WTC11 (cell line): ENCODE measurements around the gene GPC6. TPM values are rescaled to one million over a fixed set of nuclear protein-coding genes. Genes with fewer than 3 reads are reported as not detected.

Experiments
- ATAC-seq: fragments of 200-7000 bp; cut with Tn5 transposase; 2 replicates; pipeline ENCODE4 v1.10.0; 2021; ENCODE audit warnings: mild to moderate bottlenecking, moderate library complexity
- CTCF ChIA-PET: fragments of 300-600 bp; sonication (Branson Sonifier 250); formaldehyde crosslinking; loops from one replicate; lab custom pipeline; 2021; ENCODE audit warnings: antibody characterized with exemption; lab: Charles Lee
- POLR2A ChIA-PET: fragments of 350-600 bp; sonication (Branson Sonifier 250); formaldehyde crosslinking; loops from one replicate; lab custom pipeline; 2021; ENCODE audit warnings: antibody characterized with exemption; lab: Charles Lee
- DNase-seq: peaks from one replicate; pipeline ENCODE4 v3.0.0; 2021; ENCODE audit warnings: low spot score
- H3K27ac Mint-ChIP-seq: 2 replicates; pipeline ENCODE4 v1.8.0; 2021; ENCODE audit warnings: mixed read lengths
- H3K27me3 Mint-ChIP-seq: 2 replicates; pipeline ENCODE4 v1.8.0; 2021; ENCODE audit warnings: low read depth, mild to moderate bottlenecking, moderate library complexity, mixed read lengths
- H3K36me3 Mint-ChIP-seq: 2 replicates; pipeline ENCODE4 v1.8.0; 2021; ENCODE audit warnings: mixed read lengths
- H3K4me1 Mint-ChIP-seq: 2 replicates; pipeline ENCODE4 v1.8.0; 2022; ENCODE audit warnings: mixed read lengths
- H3K4me3 Mint-ChIP-seq: 2 replicates; pipeline ENCODE4 v1.8.0; 2021; ENCODE audit warnings: mild to moderate bottlenecking, moderate library complexity, mixed read lengths
- H3K9me3 Mint-ChIP-seq: 2 replicates; pipeline ENCODE4 v1.8.0; 2021; ENCODE audit warnings: mixed read lengths
- CBFB ChIP-seq: sonication (generic); formaldehyde crosslinking; IDR thresholded peaks from 2 replicates; pipeline ENCODE4 v1.8.1; 2022; ENCODE audit warnings: mild to moderate bottlenecking, low read depth, missing genetic modification reagents
- IRF2 ChIP-seq: sonication (generic); formaldehyde crosslinking; IDR thresholded peaks from 2 replicates; pipeline ENCODE4 v1.8.0; 2022; ENCODE audit warnings: low read depth, missing genetic modification reagents, borderline replicate concordance
- JUN ChIP-seq: sonication (generic); formaldehyde crosslinking; IDR thresholded peaks from 2 replicates; pipeline ENCODE4 v1.8.0; 2023; ENCODE audit warnings: mild to moderate bottlenecking, missing genetic modification reagents
- NR3C1 ChIP-seq: sonication (generic); formaldehyde crosslinking; conservative IDR thresholded peaks from 2 replicates; pipeline ENCODE4 v1.8.1; 2023; ENCODE audit warnings: low read depth, mild to moderate bottlenecking, missing genetic modification reagents
- SOX15 ChIP-seq: fragments of 250-450 bp; sonication (Bioruptor Pico); IDR thresholded peaks from 2 replicates; pipeline ENCODE4 v1.9.0; 2021; ENCODE audit warnings: mild to moderate bottlenecking
- TCF7 ChIP-seq: sonication (generic); formaldehyde crosslinking; IDR thresholded peaks from 2 replicates; pipeline ENCODE4 v1.8.0; 2022; ENCODE audit warnings: mild to moderate bottlenecking, low read depth, missing genetic modification reagents, moderate library complexity
- ZNF219 ChIP-seq: sonication (generic); formaldehyde crosslinking; IDR thresholded peaks from 2 replicates; pipeline ENCODE4 v1.8.0; 2023; ENCODE audit warnings: missing genetic modification reagents, mild to moderate bottlenecking, borderline replicate concordance
- ZNF671 ChIP-seq: fragments of 250-450 bp; sonication (Bioruptor Pico); IDR thresholded peaks from 2 replicates; pipeline ENCODE4 v1.8.0; 2021; ENCODE audit warnings: mild to moderate bottlenecking
- total RNA-seq: library from RNA; stranded (reverse); gene quantifications from 3 replicates; pipeline ENCODE4 v1.2.3, GENCODE V29; 2021
- TF ChIP-seq, protein P1 (sequence below): sonication (generic); formaldehyde crosslinking; IDR thresholded peaks from 2 replicates; pipeline ENCODE4 v1.8.1; 2023; ENCODE audit warnings: mild to moderate bottlenecking, missing genetic modification reagents, moderate library complexity
- TF ChIP-seq, protein P2 (sequence below): sonication (generic); formaldehyde crosslinking; IDR thresholded peaks from 2 replicates; pipeline ENCODE4 v1.8.0; 2023; ENCODE audit warnings: missing genetic modification reagents, mild to moderate bottlenecking, borderline replicate concordance
- TF ChIP-seq, protein P3 (sequence below): sonication (generic); formaldehyde crosslinking; IDR thresholded peaks from 2 replicates; pipeline ENCODE4 v1.8.1; 2022; ENCODE audit warnings: missing genetic modification reagents, borderline replicate concordance
- TF ChIP-seq, protein P4 (sequence below): sonication (generic); formaldehyde crosslinking; IDR thresholded peaks from 2 replicates; pipeline ENCODE4 v1.8.1; 2022; ENCODE audit warnings: mild to moderate bottlenecking, missing genetic modification reagents, moderate library complexity, borderline replicate concordance
- TF ChIP-seq, protein P5 (sequence below): fragments of 250-450 bp; sonication (Bioruptor Pico); IDR thresholded peaks from 2 replicates; pipeline ENCODE4 v1.9.0; 2021; ENCODE audit warnings: mild to moderate bottlenecking
- TF ChIP-seq, protein P6 (sequence below): sonication (generic); formaldehyde crosslinking; IDR thresholded peaks from 2 replicates; pipeline ENCODE4 v1.8.1; 2022; ENCODE audit warnings: low read depth, mild to moderate bottlenecking, moderate library complexity, missing genetic modification reagents, borderline replicate concordance
- TF ChIP-seq, protein P7 (sequence below): sonication (generic); formaldehyde crosslinking; IDR thresholded peaks from 2 replicates; pipeline ENCODE4 v1.8.0; 2022; ENCODE audit warnings: mild to moderate bottlenecking, missing genetic modification reagents
- TF ChIP-seq, protein P8 (sequence below): sonication (generic); formaldehyde crosslinking; IDR thresholded peaks from 2 replicates; pipeline ENCODE4 v1.8.1; 2022; ENCODE audit warnings: low read depth, missing genetic modification reagents, borderline replicate concordance

Gene GPC6
- total RNA-seq, 1 experiment from 2014 or later = 19.5 TPM

DNA sequence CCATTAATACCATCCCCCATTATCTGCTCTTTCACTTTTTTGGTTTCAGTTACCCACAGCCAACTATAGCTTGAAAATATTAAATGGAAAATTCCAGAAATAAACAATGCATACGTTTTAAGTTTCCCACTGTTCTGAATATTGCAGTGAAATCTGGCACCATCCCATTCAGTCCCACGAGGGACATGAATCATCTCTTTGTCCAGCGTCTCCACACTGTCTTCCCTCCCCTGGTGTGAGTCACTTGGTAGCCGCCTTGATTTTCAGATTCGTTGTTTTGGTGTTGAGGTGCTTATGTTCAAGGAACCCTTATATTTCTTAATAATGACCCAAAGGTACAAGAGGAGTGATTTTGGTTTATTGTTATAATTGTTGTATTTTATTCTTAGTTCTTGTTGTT lies 1006.8 kb downstream of the GPC6 start:
- ATAC-seq (no peak), DNase-seq (no peak)
- Mint-ChIP-seq H3K4me3 (no peak overlapping the region), H3K4me1 (peaks cover 16% of the 10 kb centered on the region), H3K27me3 (no peaks in the 10 kb centered on the region), H3K27ac (no peak overlapping the region), H3K36me3 (no peaks in the 10 kb centered on the region), H3K9me3 (no peaks in the 10 kb centered on the region)
- TF ChIP-seq, protein P1, sequence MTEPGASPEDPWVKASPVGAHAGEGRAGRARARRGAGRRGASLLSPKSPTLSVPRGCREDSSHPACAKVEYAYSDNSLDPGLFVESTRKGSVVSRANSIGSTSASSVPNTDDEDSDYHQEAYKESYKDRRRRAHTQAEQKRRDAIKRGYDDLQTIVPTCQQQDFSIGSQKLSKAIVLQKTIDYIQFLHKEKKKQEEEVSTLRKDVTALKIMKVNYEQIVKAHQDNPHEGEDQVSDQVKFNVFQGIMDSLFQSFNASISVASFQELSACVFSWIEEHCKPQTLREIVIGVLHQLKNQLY = no peak
- TF ChIP-seq NR3C1 (CRISPR knock-in tag) (no peak), ZNF219 (CRISPR knock-in tag) (no peak)
- CTCF ChIA-PET = no interaction called here
- POLR2A ChIA-PET = no interaction called here

DNA sequence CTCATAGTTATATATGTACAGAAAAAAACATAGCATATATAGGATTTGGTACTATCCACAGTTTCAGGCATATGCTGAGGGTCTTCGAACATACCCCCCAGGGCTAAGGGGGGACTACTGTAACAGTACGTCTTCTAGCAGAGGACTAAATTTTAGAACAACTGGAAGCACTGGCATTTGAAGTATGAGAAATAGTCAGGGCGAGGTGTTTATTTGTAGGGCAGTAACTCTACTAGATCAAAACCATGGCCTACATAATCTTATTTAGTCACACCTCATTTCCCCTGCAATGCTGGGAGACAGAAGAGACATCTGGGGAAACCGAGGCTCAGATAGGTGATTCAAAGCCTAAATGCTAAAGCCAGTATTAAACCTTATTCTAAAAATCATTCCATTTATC lies 1007.2 kb downstream of the GPC6 start:
- ChIA-PET CTCF (no interaction called here), POLR2A (no interaction called here)
- Mint-ChIP-seq H3K4me1 (peaks cover 16% of the 10 kb centered on the region), H3K9me3 (no peaks in the 10 kb centered on the region), H3K36me3 (no peaks in the 10 kb centered on the region), H3K27me3 (no peaks in the 10 kb centered on the region), H3K4me3 (no peak overlapping the region), H3K27ac (no peak overlapping the region)
- DNase-seq (no peak), ATAC-seq (no peak)
- TF ChIP-seq, protein P2, sequence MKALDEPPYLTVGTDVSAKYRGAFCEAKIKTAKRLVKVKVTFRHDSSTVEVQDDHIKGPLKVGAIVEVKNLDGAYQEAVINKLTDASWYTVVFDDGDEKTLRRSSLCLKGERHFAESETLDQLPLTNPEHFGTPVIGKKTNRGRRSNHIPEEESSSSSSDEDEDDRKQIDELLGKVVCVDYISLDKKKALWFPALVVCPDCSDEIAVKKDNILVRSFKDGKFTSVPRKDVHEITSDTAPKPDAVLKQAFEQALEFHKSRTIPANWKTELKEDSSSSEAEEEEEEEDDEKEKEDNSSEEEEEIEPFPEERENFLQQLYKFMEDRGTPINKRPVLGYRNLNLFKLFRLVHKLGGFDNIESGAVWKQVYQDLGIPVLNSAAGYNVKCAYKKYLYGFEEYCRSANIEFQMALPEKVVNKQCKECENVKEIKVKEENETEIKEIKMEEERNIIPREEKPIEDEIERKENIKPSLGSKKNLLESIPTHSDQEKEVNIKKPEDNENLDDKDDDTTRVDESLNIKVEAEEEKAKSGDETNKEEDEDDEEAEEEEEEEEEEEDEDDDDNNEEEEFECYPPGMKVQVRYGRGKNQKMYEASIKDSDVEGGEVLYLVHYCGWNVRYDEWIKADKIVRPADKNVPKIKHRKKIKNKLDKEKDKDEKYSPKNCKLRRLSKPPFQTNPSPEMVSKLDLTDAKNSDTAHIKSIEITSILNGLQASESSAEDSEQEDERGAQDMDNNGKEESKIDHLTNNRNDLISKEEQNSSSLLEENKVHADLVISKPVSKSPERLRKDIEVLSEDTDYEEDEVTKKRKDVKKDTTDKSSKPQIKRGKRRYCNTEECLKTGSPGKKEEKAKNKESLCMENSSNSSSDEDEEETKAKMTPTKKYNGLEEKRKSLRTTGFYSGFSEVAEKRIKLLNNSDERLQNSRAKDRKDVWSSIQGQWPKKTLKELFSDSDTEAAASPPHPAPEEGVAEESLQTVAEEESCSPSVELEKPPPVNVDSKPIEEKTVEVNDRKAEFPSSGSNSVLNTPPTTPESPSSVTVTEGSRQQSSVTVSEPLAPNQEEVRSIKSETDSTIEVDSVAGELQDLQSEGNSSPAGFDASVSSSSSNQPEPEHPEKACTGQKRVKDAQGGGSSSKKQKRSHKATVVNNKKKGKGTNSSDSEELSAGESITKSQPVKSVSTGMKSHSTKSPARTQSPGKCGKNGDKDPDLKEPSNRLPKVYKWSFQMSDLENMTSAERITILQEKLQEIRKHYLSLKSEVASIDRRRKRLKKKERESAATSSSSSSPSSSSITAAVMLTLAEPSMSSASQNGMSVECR (CRISPR knock-in tag) = no peak
- no peak for TF ChIP-seq ZNF219 (CRISPR knock-in tag)
- TF ChIP-seq, protein P3, sequence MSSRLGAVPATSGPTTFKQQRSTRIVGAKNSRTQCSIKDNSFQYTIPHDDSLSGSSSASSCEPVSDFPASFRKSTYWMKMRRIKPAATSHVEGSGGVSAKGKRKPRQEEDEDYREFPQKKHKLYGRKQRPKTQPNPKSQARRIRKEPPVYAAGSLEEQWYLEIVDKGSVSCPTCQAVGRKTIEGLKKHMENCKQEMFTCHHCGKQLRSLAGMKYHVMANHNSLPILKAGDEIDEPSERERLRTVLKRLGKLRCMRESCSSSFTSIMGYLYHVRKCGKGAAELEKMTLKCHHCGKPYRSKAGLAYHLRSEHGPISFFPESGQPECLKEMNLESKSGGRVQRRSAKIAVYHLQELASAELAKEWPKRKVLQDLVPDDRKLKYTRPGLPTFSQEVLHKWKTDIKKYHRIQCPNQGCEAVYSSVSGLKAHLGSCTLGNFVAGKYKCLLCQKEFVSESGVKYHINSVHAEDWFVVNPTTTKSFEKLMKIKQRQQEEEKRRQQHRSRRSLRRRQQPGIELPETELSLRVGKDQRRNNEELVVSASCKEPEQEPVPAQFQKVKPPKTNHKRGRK (CRISPR knock-in tag) = no peak
- TF ChIP-seq NR3C1 (CRISPR knock-in tag) = no peak
- TF ChIP-seq IRF2 (CRISPR knock-in tag) = no peak
- TF ChIP-seq TCF7 = no peak
- TF ChIP-seq, protein P4, sequence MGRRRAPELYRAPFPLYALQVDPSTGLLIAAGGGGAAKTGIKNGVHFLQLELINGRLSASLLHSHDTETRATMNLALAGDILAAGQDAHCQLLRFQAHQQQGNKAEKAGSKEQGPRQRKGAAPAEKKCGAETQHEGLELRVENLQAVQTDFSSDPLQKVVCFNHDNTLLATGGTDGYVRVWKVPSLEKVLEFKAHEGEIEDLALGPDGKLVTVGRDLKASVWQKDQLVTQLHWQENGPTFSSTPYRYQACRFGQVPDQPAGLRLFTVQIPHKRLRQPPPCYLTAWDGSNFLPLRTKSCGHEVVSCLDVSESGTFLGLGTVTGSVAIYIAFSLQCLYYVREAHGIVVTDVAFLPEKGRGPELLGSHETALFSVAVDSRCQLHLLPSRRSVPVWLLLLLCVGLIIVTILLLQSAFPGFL (CRISPR knock-in tag) = no peak
- TF ChIP-seq SOX15 (CRISPR knock-in tag) = no peak
- TF ChIP-seq, protein P5, sequence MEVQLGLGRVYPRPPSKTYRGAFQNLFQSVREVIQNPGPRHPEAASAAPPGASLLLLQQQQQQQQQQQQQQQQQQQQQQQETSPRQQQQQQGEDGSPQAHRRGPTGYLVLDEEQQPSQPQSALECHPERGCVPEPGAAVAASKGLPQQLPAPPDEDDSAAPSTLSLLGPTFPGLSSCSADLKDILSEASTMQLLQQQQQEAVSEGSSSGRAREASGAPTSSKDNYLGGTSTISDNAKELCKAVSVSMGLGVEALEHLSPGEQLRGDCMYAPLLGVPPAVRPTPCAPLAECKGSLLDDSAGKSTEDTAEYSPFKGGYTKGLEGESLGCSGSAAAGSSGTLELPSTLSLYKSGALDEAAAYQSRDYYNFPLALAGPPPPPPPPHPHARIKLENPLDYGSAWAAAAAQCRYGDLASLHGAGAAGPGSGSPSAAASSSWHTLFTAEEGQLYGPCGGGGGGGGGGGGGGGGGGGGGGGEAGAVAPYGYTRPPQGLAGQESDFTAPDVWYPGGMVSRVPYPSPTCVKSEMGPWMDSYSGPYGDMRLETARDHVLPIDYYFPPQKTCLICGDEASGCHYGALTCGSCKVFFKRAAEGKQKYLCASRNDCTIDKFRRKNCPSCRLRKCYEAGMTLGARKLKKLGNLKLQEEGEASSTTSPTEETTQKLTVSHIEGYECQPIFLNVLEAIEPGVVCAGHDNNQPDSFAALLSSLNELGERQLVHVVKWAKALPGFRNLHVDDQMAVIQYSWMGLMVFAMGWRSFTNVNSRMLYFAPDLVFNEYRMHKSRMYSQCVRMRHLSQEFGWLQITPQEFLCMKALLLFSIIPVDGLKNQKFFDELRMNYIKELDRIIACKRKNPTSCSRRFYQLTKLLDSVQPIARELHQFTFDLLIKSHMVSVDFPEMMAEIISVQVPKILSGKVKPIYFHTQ (CRISPR knock-in tag) = no peak
- TF ChIP-seq, protein P6, sequence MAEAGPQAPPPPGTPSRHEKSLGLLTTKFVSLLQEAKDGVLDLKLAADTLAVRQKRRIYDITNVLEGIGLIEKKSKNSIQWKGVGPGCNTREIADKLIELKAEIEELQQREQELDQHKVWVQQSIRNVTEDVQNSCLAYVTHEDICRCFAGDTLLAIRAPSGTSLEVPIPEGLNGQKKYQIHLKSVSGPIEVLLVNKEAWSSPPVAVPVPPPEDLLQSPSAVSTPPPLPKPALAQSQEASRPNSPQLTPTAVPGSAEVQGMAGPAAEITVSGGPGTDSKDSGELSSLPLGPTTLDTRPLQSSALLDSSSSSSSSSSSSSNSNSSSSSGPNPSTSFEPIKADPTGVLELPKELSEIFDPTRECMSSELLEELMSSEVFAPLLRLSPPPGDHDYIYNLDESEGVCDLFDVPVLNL = no peak
- TF ChIP-seq CBFB = no peak
- TF ChIP-seq ZNF671 (CRISPR knock-in tag) = no peak
- TF ChIP-seq, protein P7, sequence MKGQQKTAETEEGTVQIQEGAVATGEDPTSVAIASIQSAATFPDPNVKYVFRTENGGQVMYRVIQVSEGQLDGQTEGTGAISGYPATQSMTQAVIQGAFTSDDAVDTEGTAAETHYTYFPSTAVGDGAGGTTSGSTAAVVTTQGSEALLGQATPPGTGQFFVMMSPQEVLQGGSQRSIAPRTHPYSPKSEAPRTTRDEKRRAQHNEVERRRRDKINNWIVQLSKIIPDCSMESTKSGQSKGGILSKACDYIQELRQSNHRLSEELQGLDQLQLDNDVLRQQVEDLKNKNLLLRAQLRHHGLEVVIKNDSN (CRISPR knock-in tag) = no peak
- no peak for TF ChIP-seq JUN (CRISPR knock-in tag)
- TF ChIP-seq, protein P8, sequence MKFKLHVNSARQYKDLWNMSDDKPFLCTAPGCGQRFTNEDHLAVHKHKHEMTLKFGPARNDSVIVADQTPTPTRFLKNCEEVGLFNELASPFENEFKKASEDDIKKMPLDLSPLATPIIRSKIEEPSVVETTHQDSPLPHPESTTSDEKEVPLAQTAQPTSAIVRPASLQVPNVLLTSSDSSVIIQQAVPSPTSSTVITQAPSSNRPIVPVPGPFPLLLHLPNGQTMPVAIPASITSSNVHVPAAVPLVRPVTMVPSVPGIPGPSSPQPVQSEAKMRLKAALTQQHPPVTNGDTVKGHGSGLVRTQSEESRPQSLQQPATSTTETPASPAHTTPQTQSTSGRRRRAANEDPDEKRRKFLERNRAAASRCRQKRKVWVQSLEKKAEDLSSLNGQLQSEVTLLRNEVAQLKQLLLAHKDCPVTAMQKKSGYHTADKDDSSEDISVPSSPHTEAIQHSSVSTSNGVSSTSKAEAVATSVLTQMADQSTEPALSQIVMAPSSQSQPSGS (CRISPR knock-in tag) = no peak
